GM04503 (cell line): ENCODE results near the gene RAP2B.
"Not testable (repeated sequence)": the region's sequence is repeated elsewhere in the genome, so short reads cannot be mapped to it uniquely, and the experiment has no call there.

Source experiments
- DNase-seq: peaks from one replicate; pipeline ENCODE4 v3.0.0-alpha.2; 2012; ENCODE audit warnings: low read depth

RAP2B gene

GRCh38 chr3:153193786-153194476, 31.9 kb downstream of the RAP2B start:
- DNase-seq = not testable (repeated sequence)

GRCh38 chr3:153195349-153195879, 33.4 kb downstream of the RAP2B start:
- DNase-seq = no peak

GRCh38 chr3:153209596-153209995, 47.6 kb downstream of the RAP2B start:
- DNase-seq = peak; percentile 26

GRCh38 chr3:153210146-153210545, 48.1 kb downstream of the RAP2B start:
- peak; percentile 21 for DNase-seq

- DNase-seq = peak; percentile 10
Observed at GRCh38 chr3:153210660-153211059, 48.6 kb downstream of the RAP2B start.

GRCh38 chr3:153215497-153215896, 53.5 kb downstream of the RAP2B start:
- no peak for DNase-seq

- DNase-seq = no peak
Observed at GRCh38 chr3:153215966-153216365, 53.9 kb downstream of the RAP2B start.

GRCh38 chr3:153216928-153217327, 54.9 kb downstream of the RAP2B start:
- DNase-seq = no peak

GRCh38 chr3:153219146-153219545, 57.1 kb downstream of the RAP2B start:
- peak; percentile 25 for DNase-seq
